ENCODE data around the gene MAP3K19.
A peak's percentile ranks its signal among the peaks of the same experiment; 100 is the strongest.
"Not testable (repeated sequence)": the region's sequence is repeated elsewhere in the genome, so short reads cannot be mapped to it uniquely, and the experiment has no call there.

The MAP3K19 gene

GRCh38 chr2:135052997-135053474 lies 5.8 kb upstream of the MAP3K19 start:
- no peaks in the 10 kb centered on the region for H3K36me3 ChIP-seq (ENCODE audit: control insufficient read depth, insufficient read depth, low read length)
- H3K4me3 ChIP-seq (ENCODE audit: insufficient read depth, low read depth, low read length): peak overlapping the region; percentile 86
- no peaks in the 10 kb centered on the region for H3K4me1 ChIP-seq (ENCODE audit: control insufficient read depth, insufficient read depth, low read length)
- 43 to 47% methylated on average over 15 of the region's 15 CpGs for WGBS, 2 experiments
- H3K27ac ChIP-seq (ENCODE audit: insufficient read depth, low read depth, low read length, poor library complexity, severe bottlenecking): no peak overlapping the region
- no peaks in the 10 kb centered on the region for H3K9me3 ChIP-seq (ENCODE audit: control insufficient read depth, low read length)
- no peaks in the 10 kb centered on the region for H3K27me3 ChIP-seq (ENCODE audit: control insufficient read depth, insufficient read depth, low read length, poor library complexity, severe bottlenecking)

GRCh38 chr2:135052042-135052876 lies 5.0 kb upstream of the MAP3K19 start, which contains the start of gene RAB3GAP1:
TSS of gene RAB3GAP1 (plus strand) at chr2:135052292. CDS start at chr2:135052308, 16 bp downstream.
- peak within 1 kb of the TSS; percentile 75 for H3K27ac ChIP-seq (ENCODE audit: insufficient read depth, low read depth, low read length, poor library complexity, severe bottlenecking)
- H3K4me1 ChIP-seq (ENCODE audit: control insufficient read depth, insufficient read depth, low read length): no peaks in the 10 kb centered on the region
- WGBS, 2 experiments: 1% methylated on average over 45 of the region's 45 CpGs
- H3K36me3 ChIP-seq (ENCODE audit: control insufficient read depth, insufficient read depth, low read length): no peaks in the 10 kb centered on the region
- H3K4me3 ChIP-seq (ENCODE audit: insufficient read depth, low read depth, low read length): peak within 1 kb of the TSS; percentile 86
- H3K27me3 ChIP-seq (ENCODE audit: control insufficient read depth, insufficient read depth, low read length, poor library complexity, severe bottlenecking): no peaks in the 10 kb centered on the region
- no peaks in the 10 kb centered on the region for H3K9me3 ChIP-seq (ENCODE audit: control insufficient read depth, low read length)

GRCh38 chr2:135050684-135051083 lies 3.4 kb upstream of the MAP3K19 start:
- no peaks in the 10 kb centered on the region for H3K36me3 ChIP-seq (ENCODE audit: control insufficient read depth, insufficient read depth, low read length)
- H3K4me1 ChIP-seq (ENCODE audit: control insufficient read depth, insufficient read depth, low read length): no peaks in the 10 kb centered on the region
- H3K27ac ChIP-seq (ENCODE audit: insufficient read depth, low read depth, low read length, poor library complexity, severe bottlenecking): no peak overlapping the region
- H3K27me3 ChIP-seq (ENCODE audit: control insufficient read depth, insufficient read depth, low read length, poor library complexity, severe bottlenecking): no peaks in the 10 kb centered on the region
- no peak overlapping the region for H3K4me3 ChIP-seq (ENCODE audit: insufficient read depth, low read depth, low read length)
- 92 to 96% methylated on average over 6 of the region's 6 CpGs for WGBS, 2 experiments
- no peaks in the 10 kb centered on the region for H3K9me3 ChIP-seq (ENCODE audit: control insufficient read depth, low read length)

- Histone ChIP-seq H3K4me1 (ENCODE audit: control insufficient read depth, insufficient read depth, low read length) (no peaks in the 10 kb centered on the region), H3K27me3 (ENCODE audit: control insufficient read depth, insufficient read depth, low read length, poor library complexity, severe bottlenecking) (no peaks in the 10 kb centered on the region), H3K4me3 (ENCODE audit: insufficient read depth, low read depth, low read length) (no peak overlapping the region), H3K9me3 (ENCODE audit: control insufficient read depth, low read length) (no peaks in the 10 kb centered on the region), H3K36me3 (ENCODE audit: control insufficient read depth, insufficient read depth, low read length) (no peaks in the 10 kb centered on the region), H3K27ac (ENCODE audit: insufficient read depth, low read depth, low read length, poor library complexity, severe bottlenecking) (no peak overlapping the region)
- 86 to 87% methylated on average over 3 of the region's 3 CpGs for WGBS, 2 experiments
Measured at GRCh38 chr2:135050132-135050531, 2.9 kb upstream of the MAP3K19 start.

GRCh38 chr2:135048122-135048521 lies 875 bp upstream of the MAP3K19 start:
- Histone ChIP-seq H3K9me3 (ENCODE audit: control insufficient read depth, low read length) (no peaks in the 10 kb centered on the region), H3K27ac (ENCODE audit: insufficient read depth, low read depth, low read length, poor library complexity, severe bottlenecking) (no peak overlapping the region), H3K4me1 (ENCODE audit: control insufficient read depth, insufficient read depth, low read length) (no peaks in the 10 kb centered on the region), H3K4me3 (ENCODE audit: insufficient read depth, low read depth, low read length) (no peak overlapping the region), H3K36me3 (ENCODE audit: control insufficient read depth, insufficient read depth, low read length) (no peaks in the 10 kb centered on the region), H3K27me3 (ENCODE audit: control insufficient read depth, insufficient read depth, low read length, poor library complexity, severe bottlenecking) (no peaks in the 10 kb centered on the region)
- 92 to 93% methylated on average over 6 of the region's 6 CpGs for WGBS, 2 experiments

GRCh38 chr2:135043345-135043744 lies 3.9 kb downstream of the MAP3K19 start:
- Histone ChIP-seq H3K4me3 (ENCODE audit: insufficient read depth, low read depth, low read length) (no peak overlapping the region), H3K27ac (ENCODE audit: insufficient read depth, low read depth, low read length, poor library complexity, severe bottlenecking) (no peak overlapping the region), H3K4me1 (ENCODE audit: control insufficient read depth, insufficient read depth, low read length) (no peaks in the 10 kb centered on the region), H3K9me3 (ENCODE audit: control insufficient read depth, low read length) (peaks cover 3% of the 10 kb centered on the region), H3K36me3 (ENCODE audit: control insufficient read depth, insufficient read depth, low read length) (no peaks in the 10 kb centered on the region), H3K27me3 (ENCODE audit: control insufficient read depth, insufficient read depth, low read length, poor library complexity, severe bottlenecking) (no peaks in the 10 kb centered on the region)
- WGBS, 2 experiments: 90% methylated on average over 1 of the region's 2 CpGs; no CpG with 5 or more reads in 1 of the 2 experiments

GRCh38 chr2:135037831-135038230 lies 9.4 kb downstream of the MAP3K19 start:
- Histone ChIP-seq H3K4me1 (ENCODE audit: control insufficient read depth, insufficient read depth, low read length) (no peaks in the 10 kb centered on the region), H3K27me3 (ENCODE audit: control insufficient read depth, insufficient read depth, low read length, poor library complexity, severe bottlenecking) (no peaks in the 10 kb centered on the region), H3K36me3 (ENCODE audit: control insufficient read depth, insufficient read depth, low read length) (no peaks in the 10 kb centered on the region), H3K9me3 (ENCODE audit: control insufficient read depth, low read length) (peaks cover 1% of the 10 kb centered on the region), H3K27ac (ENCODE audit: insufficient read depth, low read depth, low read length, poor library complexity, severe bottlenecking) (no peak overlapping the region), H3K4me3 (ENCODE audit: insufficient read depth, low read depth, low read length) (no peak overlapping the region)
- 92 to 94% methylated on average over 3 of the region's 3 CpGs for WGBS, 2 experiments

GRCh38 chr2:135033216-135033615 lies 14.0 kb downstream of the MAP3K19 start:
- H3K4me3 ChIP-seq (ENCODE audit: insufficient read depth, low read depth, low read length); H3K27me3 ChIP-seq (ENCODE audit: control insufficient read depth, insufficient read depth, low read length, poor library complexity, severe bottlenecking); H3K36me3 ChIP-seq (ENCODE audit: control insufficient read depth, insufficient read depth, low read length); H3K9me3 ChIP-seq (ENCODE audit: control insufficient read depth, low read length); H3K4me1 ChIP-seq (ENCODE audit: control insufficient read depth, insufficient read depth, low read length); H3K27ac ChIP-seq (ENCODE audit: insufficient read depth, low read depth, low read length, poor library complexity, severe bottlenecking): not testable (repeated sequence)
- 96% methylated on average over 18 to 23 of the region's 33 CpGs for WGBS, 2 experiments

- no peak overlapping the region for H3K4me3 ChIP-seq (ENCODE audit: insufficient read depth, low read depth, low read length)
- H3K27ac ChIP-seq (ENCODE audit: insufficient read depth, low read depth, low read length, poor library complexity, severe bottlenecking): no peak overlapping the region
- H3K36me3 ChIP-seq (ENCODE audit: control insufficient read depth, insufficient read depth, low read length): no peaks in the 10 kb centered on the region
- 92 to 93% methylated on average over 1 of the region's 1 CpG for WGBS, 2 experiments
- H3K9me3 ChIP-seq (ENCODE audit: control insufficient read depth, low read length): no peaks in the 10 kb centered on the region
- no peaks in the 10 kb centered on the region for H3K4me1 ChIP-seq (ENCODE audit: control insufficient read depth, insufficient read depth, low read length)
- no peaks in the 10 kb centered on the region for H3K27me3 ChIP-seq (ENCODE audit: control insufficient read depth, insufficient read depth, low read length, poor library complexity, severe bottlenecking)
Measured at GRCh38 chr2:135030826-135031225, 16.4 kb downstream of the MAP3K19 start.

- H3K36me3 ChIP-seq (ENCODE audit: control insufficient read depth, insufficient read depth, low read length): no peaks in the 10 kb centered on the region
- H3K4me1 ChIP-seq (ENCODE audit: control insufficient read depth, insufficient read depth, low read length): no peaks in the 10 kb centered on the region
- 86% methylated on average over 2 of the region's 2 CpGs; no CpG with 5 or more reads in 1 of the 2 experiments for WGBS, 2 experiments
- H3K4me3 ChIP-seq (ENCODE audit: insufficient read depth, low read depth, low read length): no peak overlapping the region
- H3K27ac ChIP-seq (ENCODE audit: insufficient read depth, low read depth, low read length, poor library complexity, severe bottlenecking): no peak overlapping the region
- H3K27me3 ChIP-seq (ENCODE audit: control insufficient read depth, insufficient read depth, low read length, poor library complexity, severe bottlenecking): no peaks in the 10 kb centered on the region
- H3K9me3 ChIP-seq (ENCODE audit: control insufficient read depth, low read length): no peaks in the 10 kb centered on the region
Measured at GRCh38 chr2:135029481-135030134, 17.6 kb downstream of the MAP3K19 start.
